Activated naive CD4-positive, alpha-beta T cell treated with anti-CD3 and anti-CD28 coated beads, Interleukin-2, amount 50 U/mL, for 24 hours (primary cell): ENCODE results near the gene PGF.
A peak's percentile ranks its signal among the peaks of the same experiment; 100 is the strongest.
"Not testable (repeated sequence)": the region's sequence is repeated elsewhere in the genome, so short reads cannot be mapped to it uniquely, and the experiment has no call there.

Experiments
- H3K27ac Mint-ChIP-seq: one replicate; pipeline ENCODE4 v1.8.0; 2021; ENCODE audit warnings: mild to moderate bottlenecking, mixed read lengths
- H3K27me3 Mint-ChIP-seq: one replicate; pipeline ENCODE4 v1.8.0; 2021; ENCODE audit warnings: mixed read lengths
- H3K36me3 Mint-ChIP-seq: one replicate; pipeline ENCODE4 v1.8.0; 2021; ENCODE audit warnings: mixed read lengths
- H3K4me1 Mint-ChIP-seq: one replicate; pipeline ENCODE4 v1.8.0; 2021; ENCODE audit warnings: mixed read lengths
- H3K4me3 Mint-ChIP-seq: one replicate; pipeline ENCODE4 v1.8.0; 2021; ENCODE audit warnings: mild to moderate bottlenecking, mixed read lengths
- H3K9me3 Mint-ChIP-seq: one replicate; pipeline ENCODE4 v1.8.0; 2021; ENCODE audit warnings: mixed read lengths

PGF gene

DNA sequence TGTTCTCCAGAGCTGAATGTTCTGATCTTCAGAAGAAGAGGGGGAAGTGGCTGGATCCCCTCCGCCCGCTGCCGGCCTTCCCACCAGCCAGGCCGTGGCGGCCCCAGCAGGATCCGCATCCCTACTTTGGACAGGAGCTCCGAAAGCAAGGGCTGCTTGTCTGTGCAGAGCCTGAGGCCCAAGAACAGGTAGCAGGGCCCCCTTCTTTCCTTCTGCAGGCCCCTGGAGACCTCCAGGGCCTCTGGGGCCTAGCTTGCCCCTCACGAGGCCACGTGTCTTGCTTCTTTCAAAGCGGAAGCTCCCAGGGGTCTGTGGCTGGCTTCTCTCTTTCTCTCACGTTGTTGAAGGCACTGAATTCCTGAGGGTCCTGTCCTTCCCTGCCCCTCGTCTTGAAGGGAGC lies 13.2 kb downstream of the PGF start:
- Mint-ChIP-seq H3K4me3 (peak overlapping the region; percentile 63), H3K9me3 (no peaks in the 10 kb centered on the region), H3K27me3 (no peaks in the 10 kb centered on the region), H3K27ac (peak overlapping the region; percentile 89), H3K36me3 (no peaks in the 10 kb centered on the region), H3K4me1 (peaks cover 37% of the 10 kb centered on the region)

DNA sequence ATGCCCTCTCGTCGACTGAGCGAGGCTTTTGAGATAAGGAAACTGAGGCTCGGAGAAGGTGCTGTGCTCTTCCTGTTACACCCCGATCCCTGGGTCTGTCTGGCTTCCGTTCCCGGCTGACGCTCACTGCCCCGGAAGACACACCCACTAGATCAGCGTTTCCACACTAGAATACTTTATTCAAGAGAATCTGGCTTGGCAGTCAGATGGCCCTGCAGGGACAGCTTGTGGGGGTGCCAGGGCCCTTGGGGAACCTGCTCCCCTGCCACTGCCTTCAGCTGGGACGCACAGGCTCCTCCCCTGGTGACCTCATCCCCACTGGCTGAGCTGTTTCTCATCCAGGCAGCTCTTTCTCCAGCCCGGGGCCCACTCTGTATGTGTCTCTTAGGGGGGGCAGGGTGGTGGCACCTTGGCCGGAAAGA lies 13.7 kb downstream of the PGF start:
- H3K27ac Mint-ChIP-seq, result peak overlapping the region; percentile 89
- H3K36me3 Mint-ChIP-seq, result no peaks in the 10 kb centered on the region
- no peaks in the 10 kb centered on the region for H3K9me3 Mint-ChIP-seq
- H3K4me3 Mint-ChIP-seq, result peak overlapping the region; percentile 63
- H3K27me3 Mint-ChIP-seq, result no peaks in the 10 kb centered on the region
- H3K4me1 Mint-ChIP-seq, result peaks cover 41% of the 10 kb centered on the region

DNA sequence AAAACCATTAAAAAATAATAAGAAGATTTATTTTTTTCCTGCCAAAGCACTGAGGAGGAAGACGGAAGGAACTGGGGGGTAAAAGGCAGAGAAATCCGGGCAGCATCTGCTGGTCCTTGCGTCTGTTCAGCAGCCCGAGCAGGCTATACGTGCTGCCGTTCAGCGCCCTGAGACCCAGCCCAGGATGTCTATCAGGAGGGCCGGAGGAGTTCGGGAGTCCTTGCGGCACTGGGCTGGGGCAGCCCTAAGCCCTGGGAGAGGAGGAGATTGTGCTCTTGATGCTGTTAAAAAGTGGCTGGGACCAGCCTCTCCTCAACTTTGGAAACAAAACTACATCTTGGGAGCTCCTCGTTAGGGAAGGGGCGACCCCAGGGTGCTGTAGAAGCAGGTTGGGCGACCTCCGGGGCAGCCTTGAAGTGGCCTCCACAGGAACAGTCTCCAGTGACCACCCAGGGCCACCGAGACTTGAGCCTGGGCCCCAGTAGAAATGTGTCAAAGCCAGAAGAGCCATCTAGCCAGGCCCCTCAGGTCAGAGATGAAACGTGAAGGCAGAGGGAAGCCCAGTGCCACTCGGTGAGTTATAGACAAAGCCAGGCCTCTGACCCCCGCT lies 14.3 kb downstream of the PGF start:
- Mint-ChIP-seq H3K4me1 (peaks cover 37% of the 10 kb centered on the region), H3K4me3 (peak overlapping the region; percentile 63), H3K36me3 (no peaks in the 10 kb centered on the region), H3K9me3 (no peaks in the 10 kb centered on the region), H3K27ac (no peak overlapping the region), H3K27me3 (no peaks in the 10 kb centered on the region)

DNA sequence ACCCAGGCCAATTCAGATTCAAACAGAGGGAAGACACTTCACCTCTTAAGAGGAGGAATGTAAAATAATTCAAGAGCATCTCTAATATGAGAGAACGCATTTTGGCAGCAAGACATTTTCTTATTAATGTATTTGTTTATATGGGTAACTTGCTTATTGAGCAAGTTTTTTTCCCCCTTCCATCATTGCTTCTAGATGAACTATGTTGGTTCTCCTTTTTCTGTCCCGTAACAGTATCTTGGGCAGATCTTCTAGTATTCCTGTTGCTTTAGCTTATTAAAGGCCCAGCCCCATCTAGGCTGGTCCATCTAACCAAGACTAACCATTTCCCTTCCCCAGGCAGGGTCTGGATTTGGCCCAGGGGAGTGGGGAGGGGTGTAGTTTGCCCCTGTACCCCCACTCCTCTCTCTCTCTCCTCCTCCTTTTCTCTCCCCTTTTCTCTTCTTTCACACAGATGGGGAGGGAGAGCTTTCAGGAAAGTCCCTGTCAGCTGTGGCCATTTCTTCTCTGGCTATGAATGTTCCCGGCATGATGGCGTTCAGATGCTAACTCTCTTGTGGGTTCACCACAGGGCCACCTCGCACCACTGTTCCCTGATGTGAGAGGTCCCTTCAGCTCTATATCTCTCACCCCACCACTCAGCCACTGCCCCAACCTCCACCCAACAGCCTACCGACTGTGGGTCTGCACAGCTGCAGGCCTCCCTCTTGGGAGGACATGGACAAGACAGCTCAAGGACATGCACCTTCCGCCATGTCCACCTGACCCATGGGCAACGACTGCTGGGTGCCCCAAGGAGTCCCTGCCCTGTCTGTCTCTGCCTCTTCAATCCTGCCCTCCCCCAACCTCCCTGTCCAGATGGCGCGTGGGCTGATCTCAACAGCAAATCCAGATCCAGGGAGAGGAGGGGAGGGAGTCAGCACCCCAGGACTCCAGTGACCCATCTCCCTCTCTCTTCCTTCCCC lies 16.6 kb downstream of the PGF start:
- peaks cover 37% of the 10 kb centered on the region for H3K4me1 Mint-ChIP-seq
- H3K4me3 Mint-ChIP-seq, result no peak overlapping the region
- H3K9me3 Mint-ChIP-seq, result no peaks in the 10 kb centered on the region
- H3K36me3 Mint-ChIP-seq, result no peaks in the 10 kb centered on the region
- no peak overlapping the region for H3K27ac Mint-ChIP-seq
- H3K27me3 Mint-ChIP-seq, result no peaks in the 10 kb centered on the region

DNA sequence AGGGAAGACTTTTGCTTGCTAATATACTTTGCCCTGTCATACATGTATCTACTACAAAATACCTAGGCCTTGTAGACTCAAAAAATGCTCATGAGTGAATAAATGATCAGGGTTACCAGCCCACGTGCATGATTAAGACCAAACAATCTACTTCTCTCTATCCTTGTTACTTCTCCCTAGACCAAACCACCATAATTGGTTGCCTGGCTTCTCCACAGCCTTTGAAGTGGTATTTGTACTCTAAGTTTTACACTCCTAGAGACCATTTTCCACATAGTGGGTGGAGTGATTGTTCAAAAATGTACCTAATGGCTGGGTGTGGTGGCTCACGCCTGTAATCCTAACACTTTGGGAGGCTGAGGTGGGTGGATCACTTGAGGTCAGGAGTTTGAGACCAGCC lies 18.2 kb downstream of the PGF start:
- H3K9me3 Mint-ChIP-seq, result no peaks in the 10 kb centered on the region
- H3K27ac Mint-ChIP-seq, result no peak overlapping the region
- no peaks in the 10 kb centered on the region for H3K27me3 Mint-ChIP-seq
- H3K4me1 Mint-ChIP-seq, result peaks cover 30% of the 10 kb centered on the region
- H3K4me3 Mint-ChIP-seq, result no peak overlapping the region
- no peaks in the 10 kb centered on the region for H3K36me3 Mint-ChIP-seq

DNA sequence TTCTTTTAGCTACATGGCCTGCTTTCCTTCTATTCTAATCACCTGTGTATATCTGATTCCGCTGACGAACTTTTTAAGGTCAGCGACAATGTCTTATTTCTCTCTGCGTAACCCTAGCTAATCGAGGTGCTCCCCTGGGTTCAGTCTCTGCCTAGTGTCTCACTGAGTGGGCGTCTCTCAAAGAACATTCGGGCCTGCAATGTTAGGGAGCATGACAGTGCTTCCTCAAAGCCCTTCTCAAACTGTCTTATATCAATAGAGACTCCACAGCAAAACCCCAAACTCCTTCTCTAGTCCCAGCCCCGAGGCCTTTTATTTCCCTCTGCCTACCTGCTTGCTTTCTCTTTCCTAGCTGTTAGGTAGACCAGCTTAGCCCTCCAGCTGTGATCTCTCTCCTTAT lies 18.7 kb downstream of the PGF start:
- Mint-ChIP-seq H3K4me1 (peaks cover 26% of the 10 kb centered on the region), H3K27ac (no peak overlapping the region), H3K9me3 (no peaks in the 10 kb centered on the region), H3K4me3 (no peak overlapping the region), H3K27me3 (no peaks in the 10 kb centered on the region), H3K36me3 (no peaks in the 10 kb centered on the region)

DNA sequence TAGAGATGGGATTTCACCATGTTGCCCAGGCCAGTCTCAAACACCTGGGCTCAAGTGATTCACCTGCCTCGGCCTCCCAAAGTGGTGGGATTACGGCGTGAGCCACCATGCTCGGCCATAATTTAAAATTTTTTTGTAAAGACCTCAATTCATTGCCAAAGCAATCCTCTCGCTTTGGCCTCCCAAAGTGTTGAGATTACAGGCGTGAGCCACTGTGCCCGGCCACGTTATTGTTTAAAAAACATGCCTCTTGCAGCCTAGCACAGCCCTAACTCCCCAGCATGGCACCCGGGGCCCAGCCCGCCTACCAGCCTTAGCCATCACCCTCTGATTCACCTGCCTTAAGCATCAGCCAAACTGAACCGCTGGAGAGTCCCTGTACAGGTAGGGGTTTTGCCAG lies 19.2 kb downstream of the PGF start:
- no peaks in the 10 kb centered on the region for H3K9me3 Mint-ChIP-seq
- peaks cover 21% of the 10 kb centered on the region for H3K4me1 Mint-ChIP-seq
- no peak overlapping the region for H3K27ac Mint-ChIP-seq
- no peaks in the 10 kb centered on the region for H3K27me3 Mint-ChIP-seq
- no peak overlapping the region for H3K4me3 Mint-ChIP-seq
- no peaks in the 10 kb centered on the region for H3K36me3 Mint-ChIP-seq

DNA sequence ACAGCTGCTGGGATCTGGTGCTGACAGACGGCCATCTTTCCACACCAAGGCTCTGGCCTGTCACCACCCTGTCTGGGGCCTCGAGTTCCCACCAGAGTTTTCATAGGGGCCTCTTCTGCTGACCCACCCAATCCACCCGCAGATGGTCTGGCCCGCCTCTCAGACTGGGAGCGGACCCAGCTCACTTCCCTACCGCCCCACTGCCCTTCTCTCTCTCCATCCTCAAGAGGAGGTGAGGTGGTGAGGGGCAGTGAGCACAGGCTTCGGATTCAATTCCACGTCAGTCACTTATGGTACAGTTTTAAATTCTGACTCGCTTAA lies 20.1 kb downstream of the PGF start:
- Mint-ChIP-seq H3K9me3 (no peaks in the 10 kb centered on the region), H3K4me1 (peaks cover 21% of the 10 kb centered on the region), H3K27ac (no peak overlapping the region), H3K4me3 (no peak overlapping the region), H3K36me3 (no peaks in the 10 kb centered on the region), H3K27me3 (no peaks in the 10 kb centered on the region)

DNA sequence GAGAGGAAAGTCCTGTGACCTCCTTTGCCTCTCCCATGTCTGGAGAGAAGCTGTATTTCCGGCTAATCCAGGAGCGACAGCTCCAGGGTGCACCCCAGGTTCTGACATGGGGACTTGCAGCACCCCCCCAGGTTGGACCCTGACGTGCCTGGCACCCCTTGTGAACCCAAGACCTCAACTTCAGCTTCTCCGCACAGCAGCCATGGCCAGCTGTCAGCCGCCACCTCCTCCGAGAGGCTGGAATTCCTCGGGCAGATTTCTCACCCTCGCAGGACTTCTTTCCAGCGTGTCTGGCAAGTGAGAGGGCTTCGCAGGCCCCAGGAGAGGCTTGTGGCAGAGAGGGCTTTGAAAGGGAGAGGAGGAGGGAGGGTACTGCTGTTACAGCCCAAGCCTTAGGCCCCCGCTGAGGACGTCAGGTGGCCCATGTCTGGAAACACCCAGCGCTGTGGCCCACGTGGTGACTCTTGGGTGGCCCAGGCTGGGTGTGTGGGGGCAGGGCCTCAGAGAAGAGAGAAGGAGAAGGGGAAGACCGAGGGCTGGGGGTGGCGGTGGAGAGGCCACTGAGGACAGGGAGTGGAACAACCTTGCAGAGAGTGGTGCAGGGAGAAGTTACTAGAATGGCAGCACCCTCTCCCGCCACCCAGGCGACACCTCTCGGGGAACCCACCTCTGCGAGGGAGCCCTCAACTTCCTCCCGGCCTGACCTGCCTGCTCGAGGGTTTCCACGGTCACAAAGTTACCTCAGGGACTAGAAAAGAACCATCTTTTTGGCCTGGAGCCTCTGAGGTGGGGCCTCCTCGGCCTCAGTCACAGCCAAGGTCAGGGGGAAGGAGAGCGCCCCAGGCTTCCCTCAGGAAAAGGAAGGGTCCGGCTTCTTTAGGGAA lies 20.7 kb downstream of the PGF start:
- H3K36me3 Mint-ChIP-seq, result no peaks in the 10 kb centered on the region
- H3K27me3 Mint-ChIP-seq, result no peaks in the 10 kb centered on the region
- no peak overlapping the region for H3K27ac Mint-ChIP-seq
- H3K4me1 Mint-ChIP-seq, result peaks cover 21% of the 10 kb centered on the region
- no peak overlapping the region for H3K4me3 Mint-ChIP-seq
- H3K9me3 Mint-ChIP-seq, result no peaks in the 10 kb centered on the region

DNA sequence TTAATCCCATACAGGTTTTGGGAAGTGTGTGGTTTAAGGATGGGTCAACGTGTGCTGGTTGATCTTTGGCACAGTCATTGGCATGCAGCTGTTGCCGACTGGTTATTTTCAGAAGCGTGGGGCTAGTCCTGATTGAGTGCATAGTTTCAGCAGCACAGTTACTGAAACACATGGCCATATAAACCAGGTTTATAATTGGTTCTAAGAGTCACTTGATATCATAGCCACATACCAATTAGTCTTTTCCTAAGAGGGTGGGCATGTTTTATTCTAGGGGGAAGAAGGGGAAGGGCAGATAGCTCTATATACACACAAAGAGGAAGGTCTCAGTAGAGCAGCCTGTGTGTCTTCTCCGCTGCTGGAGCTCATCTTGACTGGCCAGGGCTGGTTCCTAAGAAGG lies 21.4 kb downstream of the PGF start:
- H3K36me3 Mint-ChIP-seq, result no peaks in the 10 kb centered on the region
- H3K4me1 Mint-ChIP-seq, result peaks cover 23% of the 10 kb centered on the region
- no peaks in the 10 kb centered on the region for H3K27me3 Mint-ChIP-seq
- H3K27ac Mint-ChIP-seq, result no peak overlapping the region
- no peaks in the 10 kb centered on the region for H3K9me3 Mint-ChIP-seq
- no peak overlapping the region for H3K4me3 Mint-ChIP-seq

DNA sequence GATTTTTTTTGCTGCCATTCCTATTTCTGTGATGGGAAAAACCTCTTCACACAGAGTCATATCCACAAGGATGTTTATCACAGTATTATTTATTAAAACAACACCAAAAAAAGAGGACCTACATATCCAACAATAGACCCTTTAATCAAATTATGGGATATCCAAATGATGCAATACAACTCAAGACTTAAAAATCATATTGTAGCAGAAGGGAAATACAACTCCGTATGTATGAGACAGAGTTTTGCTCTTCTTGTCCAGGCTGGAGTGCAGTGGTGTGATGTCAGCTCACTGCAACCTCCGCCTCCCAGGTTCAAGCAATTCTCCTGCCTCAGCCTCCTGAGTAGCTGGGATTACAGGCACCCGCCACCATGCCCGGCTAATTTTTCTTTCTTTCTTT lies 22.5 kb downstream of the PGF start:
- not testable (repeated sequence) for H3K27me3 Mint-ChIP-seq, H3K36me3 Mint-ChIP-seq, H3K27ac Mint-ChIP-seq, H3K9me3 Mint-ChIP-seq, H3K4me3 Mint-ChIP-seq
- peaks cover 24% of the 10 kb centered on the region for H3K4me1 Mint-ChIP-seq

DNA sequence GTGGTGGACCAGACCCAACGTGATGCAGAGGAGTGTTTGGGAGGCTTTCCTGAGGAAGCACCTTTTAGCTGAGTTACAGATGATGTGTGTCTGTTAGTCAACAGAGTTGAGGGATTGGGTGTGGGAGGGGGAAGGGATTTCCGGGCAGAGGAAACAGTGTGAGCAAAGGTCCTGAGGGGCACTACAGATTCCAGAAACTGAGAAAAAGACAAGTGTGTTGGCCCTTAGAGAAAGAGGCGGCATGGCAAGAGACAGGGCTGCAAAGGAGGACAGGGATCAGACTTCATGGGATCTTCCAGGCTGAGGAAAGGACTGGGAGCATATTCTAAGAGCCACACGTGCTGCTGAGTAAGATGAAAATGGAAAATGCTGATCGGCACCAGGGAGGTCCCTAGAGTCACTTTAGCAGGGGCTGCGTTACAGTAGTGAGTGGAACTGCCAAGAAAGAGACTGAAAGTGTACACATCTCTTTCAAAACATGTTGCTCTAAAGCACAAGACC lies 22.9 kb downstream of the PGF start:
- Mint-ChIP-seq H3K9me3 (no peaks in the 10 kb centered on the region), H3K36me3 (no peaks in the 10 kb centered on the region), H3K4me3 (no peak overlapping the region), H3K4me1 (peaks cover 20% of the 10 kb centered on the region), H3K27ac (no peak overlapping the region), H3K27me3 (no peaks in the 10 kb centered on the region)

DNA sequence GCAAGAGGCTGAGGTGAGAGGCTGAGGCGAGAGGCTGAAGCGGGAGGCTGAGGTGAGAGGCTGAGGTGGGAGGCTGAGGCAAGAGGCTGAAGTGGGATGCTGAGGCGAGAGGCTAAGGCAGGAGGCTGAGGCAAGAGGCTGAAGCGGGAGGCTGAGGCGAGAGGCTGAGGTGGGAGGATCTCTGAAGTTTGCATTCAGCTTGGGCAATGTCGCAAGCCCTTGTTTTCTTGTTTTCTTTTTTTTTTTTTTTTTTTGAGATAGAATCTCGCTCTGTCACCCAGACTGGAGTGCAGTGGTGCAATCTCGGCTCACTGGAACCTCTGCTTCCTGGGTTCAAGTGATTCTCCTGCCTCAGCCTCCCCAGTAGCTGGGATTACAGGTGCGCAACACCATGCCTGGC lies 23.7 kb downstream of the PGF start:
- not testable (repeated sequence) for H3K4me3 Mint-ChIP-seq, H3K27me3 Mint-ChIP-seq, H3K36me3 Mint-ChIP-seq, H3K9me3 Mint-ChIP-seq, H3K27ac Mint-ChIP-seq
- H3K4me1 Mint-ChIP-seq, result peaks cover 13% of the 10 kb centered on the region

DNA sequence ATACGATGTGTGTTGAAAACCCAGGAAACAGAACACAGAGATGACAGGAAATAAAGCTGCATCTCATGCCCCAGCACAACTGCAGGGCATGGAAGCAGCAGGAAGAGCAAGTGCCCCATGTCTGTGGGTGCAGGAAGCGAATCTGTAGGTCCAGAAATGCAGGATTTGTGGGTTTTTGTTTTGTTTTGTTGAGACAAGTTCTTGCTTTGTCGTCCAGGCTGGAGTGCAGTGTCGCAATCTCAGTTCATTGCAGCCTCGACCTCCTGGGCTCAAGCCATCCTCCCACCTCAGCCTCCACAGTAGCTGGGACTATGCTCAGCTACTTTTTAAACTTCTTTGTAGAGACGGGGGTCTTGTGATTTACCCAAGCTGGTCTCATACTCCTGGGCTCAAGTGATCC lies 26.2 kb downstream of the PGF start:
- Mint-ChIP-seq H3K36me3 (no peaks in the 10 kb centered on the region), H3K9me3 (no peaks in the 10 kb centered on the region), H3K27ac (no peak overlapping the region), H3K27me3 (no peaks in the 10 kb centered on the region), H3K4me1 (peaks cover 12% of the 10 kb centered on the region), H3K4me3 (no peak overlapping the region)

DNA sequence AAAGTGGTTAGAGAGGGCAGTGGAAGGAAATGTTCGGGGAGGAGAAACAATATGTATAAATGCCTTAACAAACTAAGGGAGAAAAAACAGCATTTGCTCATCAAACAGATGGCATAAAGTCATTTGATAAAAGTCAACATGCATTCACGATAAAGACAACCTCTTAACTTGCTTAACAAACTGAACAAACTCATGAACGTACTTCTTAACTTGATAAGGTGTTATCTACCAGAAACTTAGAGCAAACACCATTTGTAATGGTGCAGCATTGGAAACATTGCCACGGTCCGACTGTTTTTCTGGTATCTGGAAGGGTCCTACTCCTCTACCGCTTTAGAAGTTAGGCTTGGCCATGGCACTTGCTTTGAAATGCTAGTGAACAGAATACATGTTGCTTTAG lies 28.2 kb downstream of the PGF start:
- no peaks in the 10 kb centered on the region for H3K9me3 Mint-ChIP-seq
- H3K4me1 Mint-ChIP-seq, result peaks cover 17% of the 10 kb centered on the region
- H3K27me3 Mint-ChIP-seq, result no peaks in the 10 kb centered on the region
- H3K27ac Mint-ChIP-seq, result no peak overlapping the region
- no peaks in the 10 kb centered on the region for H3K36me3 Mint-ChIP-seq
- H3K4me3 Mint-ChIP-seq, result no peak overlapping the region

DNA sequence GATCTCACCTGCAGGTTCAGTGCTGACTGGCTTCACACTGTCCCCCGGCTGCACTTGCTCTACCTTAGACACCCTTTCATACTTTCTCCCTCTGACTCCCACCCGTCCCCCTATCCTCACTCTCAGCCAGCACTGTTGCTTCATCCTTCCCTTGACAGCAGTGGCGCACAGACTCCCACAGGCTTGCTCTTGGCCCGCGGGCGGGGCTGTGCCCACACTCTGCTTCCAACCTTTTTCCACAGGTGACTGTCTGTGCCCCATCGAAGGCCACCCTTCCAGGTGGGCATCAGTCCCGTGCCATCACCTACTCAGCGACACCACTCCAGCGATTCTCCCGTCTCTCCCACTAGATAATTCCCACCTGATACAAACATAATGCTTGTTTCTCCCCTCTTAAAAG lies 31.3 kb downstream of the PGF start:
- Mint-ChIP-seq H3K4me1 (peaks cover 18% of the 10 kb centered on the region), H3K27me3 (no peaks in the 10 kb centered on the region), H3K36me3 (no peaks in the 10 kb centered on the region), H3K27ac (no peak overlapping the region), H3K9me3 (no peaks in the 10 kb centered on the region), H3K4me3 (peak overlapping the region; percentile 34)
